NCI-H748 treated with DMSO at 0.1 percent for 48 hours (cell line): ENCODE results near the gene RTN4IP1.

Source experiments
- DNase-seq: peaks from one replicate; lab custom pipeline; 2025; lab: John Stamatoyannopoulos, UW

Gene RTN4IP1

DNA sequence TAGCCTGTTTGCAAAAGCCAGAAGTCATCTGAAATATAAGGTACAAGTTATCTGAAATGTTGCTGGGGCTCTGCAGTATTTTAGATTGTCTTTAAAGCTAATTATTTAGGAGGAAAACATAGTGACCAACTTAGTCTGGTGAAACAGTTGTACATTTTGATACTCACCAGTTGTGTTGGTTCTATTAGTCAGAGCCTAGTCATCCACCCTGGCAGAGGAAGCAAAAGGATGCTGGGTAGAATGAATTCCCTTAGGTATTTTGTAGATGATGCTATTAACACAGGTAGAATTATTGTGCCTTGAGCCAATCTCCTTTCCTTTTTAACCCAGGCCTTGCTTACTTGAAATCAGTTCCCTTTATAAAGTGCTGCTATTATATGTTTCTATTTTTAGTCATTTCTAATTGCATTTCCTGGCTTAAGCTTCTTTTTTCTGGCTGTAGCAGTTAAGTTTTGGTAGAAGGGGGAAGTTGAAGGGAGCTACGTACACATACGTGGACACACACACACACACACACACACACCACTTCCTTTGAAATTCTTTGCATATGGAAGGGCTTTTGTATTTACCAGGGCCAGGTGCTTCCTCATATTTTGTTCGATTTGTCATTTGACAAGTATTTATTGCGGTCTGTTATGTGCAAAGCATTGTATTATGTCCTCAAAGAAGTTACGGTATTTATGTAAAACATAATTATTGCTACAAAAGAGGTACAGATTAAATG is 82.4 kb downstream of the RTN4IP1 start:
- peak; percentile 33 for DNase-seq

DNA sequence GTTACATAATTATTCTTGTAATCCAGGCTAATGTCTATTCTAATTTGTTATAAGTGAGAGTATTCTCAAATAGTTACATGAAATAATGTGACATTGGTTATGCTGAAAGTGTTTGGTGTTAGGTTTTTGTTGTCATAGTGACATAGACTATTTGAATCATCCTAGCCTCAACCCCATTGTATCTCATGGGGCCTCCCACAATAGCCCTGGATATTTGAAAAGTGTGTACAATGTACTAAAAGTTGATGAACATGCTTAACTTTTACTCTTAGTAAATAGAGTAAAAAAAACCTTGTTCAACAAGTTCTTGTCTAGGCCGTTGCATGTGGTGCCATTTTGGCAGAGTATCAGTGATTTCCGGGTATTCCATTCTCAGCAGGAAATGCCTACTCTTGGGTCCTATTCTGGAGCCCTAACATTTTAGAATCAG is 83.0 kb downstream of the RTN4IP1 start:
- no peak for DNase-seq

DNA sequence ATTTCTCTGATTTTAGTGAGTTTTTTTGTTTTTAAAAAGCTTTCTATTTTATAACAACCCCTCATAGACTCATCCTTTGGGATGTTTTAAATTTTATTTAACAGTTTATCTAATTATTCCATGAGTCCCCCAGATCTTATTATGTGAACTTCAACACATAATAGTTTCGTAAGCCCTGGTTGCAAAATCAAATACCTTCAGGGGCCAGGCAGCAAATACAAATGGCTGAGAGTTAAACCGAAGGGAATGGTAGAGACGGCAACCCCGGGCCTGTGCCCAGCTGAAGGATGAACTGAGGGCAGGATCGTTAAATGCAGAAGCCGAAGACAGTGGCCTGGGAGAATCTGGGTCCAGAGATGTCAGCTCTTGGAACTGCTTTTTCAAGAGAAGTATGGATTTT is 88.4 kb downstream of the RTN4IP1 start:
- DNase-seq, result no peak

DNA sequence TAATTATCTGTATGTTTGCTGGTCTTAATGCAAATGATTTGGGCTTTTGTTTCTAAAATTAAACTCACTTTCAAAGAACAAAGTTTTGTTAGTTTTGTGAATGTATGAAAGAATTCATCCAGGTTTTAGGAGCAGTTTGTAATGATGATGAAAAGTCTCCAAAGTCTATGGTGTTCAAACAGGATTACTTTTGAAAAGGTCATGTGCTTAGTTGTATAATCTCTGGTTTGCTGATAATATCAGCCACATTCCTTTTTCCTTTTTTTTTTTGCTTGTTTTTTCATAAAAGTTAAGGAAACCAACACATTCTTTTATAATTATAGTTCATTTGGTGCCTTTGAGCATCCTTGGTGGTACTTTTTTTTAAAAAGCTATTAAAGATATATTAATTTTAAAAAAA is 88.9 kb downstream of the RTN4IP1 start:
- DNase-seq, result no peak

DNA sequence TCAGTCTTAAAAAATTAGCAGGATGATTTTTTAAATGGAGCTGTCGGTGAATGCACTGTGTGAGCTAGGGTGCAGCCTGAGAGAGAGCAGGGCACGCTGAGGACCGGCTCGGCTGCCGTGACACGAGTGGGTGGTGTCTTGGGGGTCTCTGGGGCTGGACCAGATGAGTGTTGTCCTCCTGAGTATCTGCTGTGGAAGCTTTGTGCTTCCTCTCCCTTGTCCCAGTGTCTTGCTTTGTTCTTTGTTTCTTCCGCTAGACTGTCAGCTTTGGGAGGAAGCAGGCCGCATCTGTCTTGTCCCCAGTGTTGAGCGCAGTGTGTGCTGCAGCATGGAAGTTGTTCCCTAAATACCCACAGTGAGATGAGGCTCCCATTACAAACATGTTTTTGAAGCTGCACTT is 89.4 kb downstream of the RTN4IP1 start:
- DNase-seq, result no peak

DNA sequence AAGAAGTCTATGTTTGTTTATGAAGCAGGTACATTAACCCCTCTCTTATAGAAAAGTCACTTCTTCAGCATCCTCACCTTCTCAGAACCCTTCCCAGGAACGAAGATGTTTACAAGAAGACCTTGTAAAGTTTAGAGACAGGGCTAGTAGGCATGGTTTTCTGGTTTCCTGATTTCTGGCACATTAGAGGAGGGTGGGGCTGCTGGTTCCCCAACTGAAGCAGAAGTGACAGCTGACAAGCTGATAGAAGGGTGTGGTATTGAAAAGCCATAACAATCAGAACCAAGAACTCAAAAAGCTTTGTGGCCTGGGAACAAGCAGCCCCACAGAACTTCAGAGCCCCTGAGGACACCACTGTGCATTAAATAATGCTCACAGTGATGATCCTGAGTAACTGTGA is 91.2 kb downstream of the RTN4IP1 start:
- DNase-seq, result no peak

DNA sequence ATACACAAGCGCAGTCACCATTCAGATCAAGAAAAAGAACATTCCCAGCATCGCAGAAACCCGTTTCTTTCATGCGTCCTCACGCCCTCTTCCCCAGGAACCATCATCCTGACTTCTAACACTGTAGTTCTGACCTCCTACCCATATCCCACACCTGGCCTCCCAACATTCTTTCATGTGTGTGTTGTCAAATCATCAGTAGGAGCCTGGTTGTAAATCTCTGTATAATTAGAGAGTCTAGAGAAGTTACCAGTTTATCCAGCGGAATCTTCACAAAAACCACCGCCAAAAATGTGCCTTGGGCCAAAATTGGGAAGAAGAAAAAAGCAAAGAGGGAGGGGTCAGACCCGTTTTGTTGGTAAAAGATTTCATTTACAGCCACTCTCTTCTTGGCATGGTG is 91.6 kb downstream of the RTN4IP1 start:
- no peak for DNase-seq

DNA sequence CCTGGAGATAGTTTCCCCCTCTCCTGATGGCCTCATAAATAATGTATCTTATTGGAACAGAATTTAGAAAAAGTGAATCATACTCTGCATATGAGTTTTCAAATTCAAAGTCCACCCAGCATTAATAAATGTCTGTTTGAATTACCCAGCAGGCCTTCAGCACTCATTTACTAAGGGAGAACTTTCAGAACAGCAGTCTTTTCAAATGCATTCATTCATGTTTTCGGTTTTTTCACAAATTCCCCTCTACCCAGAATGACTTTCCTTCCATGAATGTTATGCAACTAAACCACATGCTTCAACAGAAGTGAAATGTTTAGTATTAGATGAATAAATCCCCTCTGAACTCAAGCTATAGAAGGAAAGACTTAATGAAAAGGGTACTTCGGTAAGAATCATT is 92.4 kb downstream of the RTN4IP1 start:
- DNase-seq, result no peak

DNA sequence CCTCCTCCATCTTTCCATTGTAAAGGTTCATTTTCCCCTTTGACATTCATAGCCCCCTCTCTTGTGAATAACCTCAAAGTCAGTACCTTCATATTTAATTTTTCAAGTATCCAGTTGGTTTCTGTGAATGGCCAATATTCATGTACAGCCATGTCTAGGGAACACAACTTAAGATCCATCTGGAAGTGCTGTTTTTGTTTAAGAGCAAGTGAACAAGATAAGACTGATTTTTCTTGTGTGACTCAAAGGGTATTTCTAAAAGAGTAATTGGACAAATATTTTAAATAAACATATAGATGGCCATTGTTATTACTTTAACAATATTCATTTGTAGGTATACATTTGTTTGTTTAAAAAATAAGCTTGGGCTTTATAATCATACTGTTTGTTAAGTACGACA is 92.9 kb downstream of the RTN4IP1 start:
- no peak for DNase-seq

DNA sequence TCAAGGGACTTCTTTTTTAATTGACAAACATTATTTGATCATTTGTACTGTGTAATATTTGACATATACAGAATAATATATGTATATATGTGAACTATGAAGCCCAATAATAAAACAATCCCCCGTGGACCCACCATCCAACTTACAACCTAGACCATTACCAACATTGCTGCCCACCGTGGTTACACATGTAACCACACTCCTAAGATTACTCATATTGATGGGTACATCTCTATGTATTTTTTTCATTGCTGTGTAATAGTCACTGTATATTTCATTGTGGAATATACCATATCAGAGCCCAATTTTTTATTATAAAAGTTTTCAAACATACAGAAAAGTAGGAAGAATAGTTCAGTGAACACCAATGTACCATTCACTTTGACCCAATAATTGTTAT is 94.3 kb downstream of the RTN4IP1 start:
- no peak for DNase-seq

DNA sequence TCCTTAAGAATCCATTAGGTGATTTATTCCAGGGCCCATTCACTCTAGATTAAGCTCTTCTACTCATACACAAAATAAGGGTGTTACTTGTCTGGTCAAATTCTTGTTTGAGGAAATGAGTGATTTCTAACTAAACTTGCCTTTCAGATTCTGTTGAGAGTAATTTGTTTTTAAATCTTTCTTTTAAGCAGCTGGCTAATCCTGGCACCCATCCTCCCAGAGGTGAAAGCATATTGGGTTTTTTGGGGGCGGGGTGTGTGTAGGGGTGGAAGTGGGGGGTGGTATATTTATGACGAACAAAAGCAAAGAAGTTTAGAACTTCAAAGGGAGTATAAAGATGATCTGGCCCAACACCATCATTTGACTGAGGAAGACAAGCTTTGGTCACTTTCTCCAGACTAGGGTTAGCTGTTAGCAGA is 94.7 kb downstream of the RTN4IP1 start:
- DNase-seq, result no peak

DNA sequence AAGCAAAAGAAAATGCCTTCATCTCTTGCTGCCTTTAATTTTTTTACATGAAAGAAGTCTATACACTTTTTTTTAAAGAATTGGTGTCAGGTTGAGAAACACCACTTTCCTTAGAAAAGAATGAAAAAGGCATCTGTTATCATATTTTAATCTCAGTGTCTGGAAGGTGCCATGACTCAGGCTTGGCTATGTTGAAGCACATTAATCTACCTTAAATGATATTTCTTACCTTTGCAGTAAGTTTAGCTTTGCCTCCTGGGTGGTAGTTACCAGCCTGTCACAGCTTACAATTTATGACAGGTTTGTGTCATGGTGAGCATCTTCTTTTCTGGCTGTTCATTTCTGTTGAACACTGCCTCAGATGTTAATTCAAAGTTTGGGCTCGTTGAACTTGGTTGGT is 95.3 kb downstream of the RTN4IP1 start:
- DNase-seq, result no peak

DNA sequence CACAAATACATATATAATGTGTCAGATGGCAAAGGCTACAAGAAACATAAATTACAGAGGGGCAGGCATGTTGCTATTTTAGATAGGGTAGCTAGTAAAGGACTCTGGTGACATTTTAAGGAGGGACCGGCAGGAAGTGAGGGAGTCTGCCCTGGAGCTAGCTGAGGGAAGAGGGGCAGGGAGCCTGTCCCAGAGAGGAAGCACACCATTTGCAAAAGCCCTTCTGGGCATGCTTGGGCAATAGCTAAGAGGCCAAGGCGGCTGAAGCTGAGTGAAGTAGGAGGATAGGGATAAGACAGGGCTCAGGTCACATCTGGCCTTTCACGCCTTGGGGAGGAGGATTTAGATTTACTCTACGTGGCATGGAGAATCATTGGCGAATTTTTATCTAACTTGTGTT is 96.2 kb downstream of the RTN4IP1 start:
- DNase-seq, result no peak

DNA sequence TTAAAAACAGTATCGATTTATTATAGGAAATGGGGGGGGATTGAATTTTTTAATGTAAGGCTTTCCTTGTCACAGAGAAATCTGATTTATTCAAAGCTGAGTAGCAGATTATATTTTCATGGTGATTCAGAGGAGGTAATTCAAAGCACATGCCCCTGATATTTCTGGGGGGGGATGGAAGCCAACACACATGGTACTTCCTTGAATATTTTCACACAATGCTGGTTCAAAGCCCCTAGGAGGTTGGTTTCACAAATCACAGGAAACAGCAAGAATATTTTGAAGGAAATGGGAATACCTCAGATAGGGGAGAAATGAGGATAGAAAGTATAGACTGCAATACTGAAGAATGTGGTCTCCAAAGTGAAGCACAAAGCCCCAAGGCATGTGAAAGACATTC is 98.8 kb downstream of the RTN4IP1 start:
- DNase-seq, result no peak

DNA sequence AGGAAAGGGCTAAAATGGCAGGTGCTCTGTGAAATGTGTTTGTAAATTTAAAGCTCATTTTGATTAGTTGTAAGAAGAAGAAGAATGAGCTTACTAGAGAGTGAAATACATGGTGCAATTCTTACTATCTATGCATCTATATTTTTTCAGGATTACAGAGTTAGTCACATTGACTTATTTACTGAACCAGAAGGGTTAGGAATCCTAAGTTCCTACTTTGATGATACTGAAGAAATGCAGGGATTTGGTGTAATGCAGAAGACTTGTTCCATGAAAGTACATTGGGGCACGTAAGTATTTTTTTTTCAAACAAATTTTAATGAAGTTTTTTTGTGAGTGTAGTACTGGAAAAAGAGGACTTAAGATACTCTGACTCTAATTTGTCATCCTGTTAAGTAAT is 99.3 kb downstream of the RTN4IP1 start:
- DNase-seq, result no peak

DNA sequence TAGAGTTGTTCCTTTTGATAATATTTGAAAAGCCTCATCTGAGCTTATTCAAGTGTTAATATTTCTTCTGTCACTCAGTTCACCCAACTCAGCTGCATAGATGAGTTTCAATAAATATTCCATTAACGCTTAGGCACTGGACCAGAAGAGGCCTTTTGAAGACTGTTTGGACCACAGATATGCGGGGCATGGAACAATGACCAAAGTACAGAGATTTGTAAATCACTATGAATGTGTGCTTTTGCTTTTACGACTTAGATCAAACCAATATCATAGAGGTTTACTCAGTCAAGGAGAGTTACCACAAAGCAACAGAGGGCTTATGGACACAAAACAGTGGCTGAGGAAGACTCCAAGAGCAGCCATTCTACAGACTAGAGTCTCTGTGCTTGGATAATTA is 99.9 kb downstream of the RTN4IP1 start:
- DNase-seq, result no peak

DNA sequence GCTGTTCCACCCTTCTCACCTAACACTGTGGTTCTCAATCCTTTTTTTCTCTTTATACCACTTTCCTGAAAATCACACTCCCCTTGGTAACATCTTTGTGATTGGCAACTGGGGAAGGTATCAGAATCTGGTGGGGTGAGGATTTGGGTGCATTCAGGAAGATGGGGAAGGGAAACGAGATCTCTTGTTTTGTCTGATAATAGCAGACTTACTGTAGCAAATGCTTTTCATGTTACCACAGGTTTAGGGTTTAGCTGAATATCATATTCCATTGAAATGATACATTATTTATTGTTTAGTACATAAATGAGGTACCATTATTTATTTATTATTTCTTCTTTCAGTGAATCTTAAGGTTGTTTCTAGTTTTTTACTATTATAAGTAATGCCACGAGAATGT is 100.8 kb downstream of the RTN4IP1 start:
- no peak for DNase-seq

DNA sequence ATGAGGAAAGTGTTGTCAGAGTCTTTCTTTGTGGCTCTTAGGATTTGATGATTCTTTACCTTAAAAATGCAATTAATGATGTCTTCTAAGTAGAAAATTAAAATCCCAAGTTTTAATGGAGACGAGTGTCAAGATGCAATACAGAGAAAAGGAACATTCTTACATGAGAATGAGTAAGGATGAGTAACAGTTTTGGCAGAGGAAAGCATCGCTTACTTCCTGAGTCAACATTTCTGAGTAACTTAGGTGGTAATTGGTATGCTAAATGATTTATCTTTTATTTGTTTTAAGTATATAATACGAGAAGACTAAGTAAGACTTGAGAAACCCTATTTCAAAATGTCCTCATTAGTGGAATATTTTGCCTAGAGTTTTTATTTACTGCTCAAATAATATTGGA is 101.3 kb downstream of the RTN4IP1 start:
- no peak for DNase-seq

DNA sequence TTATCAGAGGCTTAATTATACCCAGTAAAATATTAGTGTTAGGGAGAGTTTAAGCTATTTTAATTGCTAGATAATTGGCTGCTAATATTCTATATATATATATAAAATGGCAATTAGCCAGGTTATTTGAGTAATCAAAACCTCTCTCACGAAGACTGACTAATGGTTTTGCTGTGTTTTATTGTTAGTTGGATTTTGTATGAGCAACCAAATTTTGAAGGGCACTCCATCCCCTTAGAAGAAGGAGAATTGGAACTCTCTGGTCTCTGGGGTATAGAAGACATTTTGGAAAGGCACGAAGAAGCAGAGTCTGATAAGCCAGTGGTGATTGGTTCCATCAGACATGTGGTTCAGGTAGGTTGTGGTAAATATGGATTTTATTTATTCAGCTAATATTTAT is 102.2 kb downstream of the RTN4IP1 start:
- no peak for DNase-seq

DNA sequence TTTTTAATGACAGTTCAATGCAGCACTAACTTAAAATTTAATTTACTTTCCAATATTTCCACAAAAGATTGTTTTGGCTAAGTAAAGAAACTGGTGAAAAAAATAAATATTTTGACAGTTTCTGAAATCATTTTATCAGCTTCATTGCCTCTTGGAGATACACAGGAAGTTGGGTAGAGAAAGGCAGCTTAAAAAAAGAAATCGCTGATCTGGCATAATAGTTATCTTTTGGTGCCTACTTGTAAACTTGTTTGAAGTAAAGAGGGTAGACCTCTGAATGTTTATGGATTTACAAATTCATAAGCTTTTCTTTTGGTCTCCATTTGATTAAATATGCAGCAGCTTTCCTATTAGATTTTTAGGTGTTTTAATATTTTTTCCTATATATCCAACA is 103.4 kb downstream of the RTN4IP1 start:
- DNase-seq, result no peak

DNA sequence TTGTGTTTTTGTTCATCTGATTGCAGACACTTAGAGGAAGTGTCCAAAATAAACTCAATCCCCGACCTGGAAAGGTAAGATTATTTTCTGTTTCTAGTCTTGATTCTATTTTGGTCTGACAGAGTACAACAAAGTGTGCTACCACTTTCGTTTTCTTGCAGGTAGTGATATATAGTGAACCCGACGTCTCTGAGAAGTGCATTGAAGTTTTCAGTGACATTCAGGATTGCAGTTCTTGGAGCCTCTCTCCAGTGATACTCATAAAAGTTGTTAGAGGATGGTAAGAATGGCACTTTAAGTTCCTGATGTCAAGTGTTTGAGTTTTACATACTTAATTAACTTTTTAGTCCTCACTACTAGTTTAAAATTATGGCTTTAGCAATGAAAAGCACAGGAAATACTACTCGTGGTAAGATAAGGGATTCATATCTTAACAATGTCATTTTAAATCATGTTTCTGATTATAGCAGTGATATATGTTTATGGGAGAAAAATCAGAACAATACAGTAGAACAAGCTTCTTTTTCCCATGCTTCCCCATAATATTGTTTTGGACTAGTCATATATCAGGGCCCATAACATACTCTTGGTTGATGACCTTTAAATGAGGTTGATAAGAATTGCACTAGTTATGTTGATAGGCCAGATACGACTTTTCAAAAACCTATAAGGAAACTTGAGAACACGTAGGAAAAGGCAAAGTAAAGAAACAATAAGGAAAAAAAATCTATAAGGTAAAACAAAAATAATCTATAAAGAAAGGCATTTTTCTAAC is 104.0 kb downstream of the RTN4IP1 start:
- no peak for DNase-seq

DNA sequence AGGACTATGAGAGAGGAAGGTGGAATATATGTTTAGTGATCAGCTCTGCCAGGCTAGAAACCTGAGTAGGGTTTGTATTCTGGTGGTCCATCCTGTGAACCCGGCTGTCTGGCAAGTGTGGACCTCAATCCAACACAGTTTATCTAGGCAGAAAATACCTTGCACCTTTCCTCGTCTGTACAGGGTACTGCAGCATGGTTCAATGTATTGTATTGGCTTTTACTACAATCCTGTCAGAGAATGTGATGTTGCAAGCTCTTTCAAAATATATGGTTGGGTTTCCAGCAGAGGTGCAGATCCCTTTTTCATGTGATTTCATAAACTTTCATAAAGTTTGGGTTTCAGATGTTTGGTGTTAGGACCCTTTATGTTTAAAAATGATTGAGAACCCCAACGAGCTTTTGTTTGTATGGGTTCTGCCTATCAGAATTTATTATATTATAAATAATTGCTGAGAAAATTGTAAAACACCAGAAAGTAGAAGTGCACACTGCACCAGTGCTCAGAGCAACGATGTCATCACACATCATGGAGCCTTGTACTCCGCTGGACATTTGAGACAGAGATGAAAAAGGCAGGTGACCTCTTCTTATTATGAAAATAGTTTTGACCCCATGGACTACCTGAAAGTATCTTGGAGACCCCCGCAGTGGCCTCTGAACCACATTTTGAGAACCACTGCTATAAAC is 106.6 kb downstream of the RTN4IP1 start:
- DNase-seq, result no peak
